Embryonic facial prominence (tissue), 1 donor: ENCODE data around the gene PARD3.

ENCODE experiments used
- DNase-seq: peaks from one replicate; pipeline ENCODE4 v3.0.0-alpha.2; 2016; ENCODE audit errors: extremely low spot score

PARD3 gene

DNA sequence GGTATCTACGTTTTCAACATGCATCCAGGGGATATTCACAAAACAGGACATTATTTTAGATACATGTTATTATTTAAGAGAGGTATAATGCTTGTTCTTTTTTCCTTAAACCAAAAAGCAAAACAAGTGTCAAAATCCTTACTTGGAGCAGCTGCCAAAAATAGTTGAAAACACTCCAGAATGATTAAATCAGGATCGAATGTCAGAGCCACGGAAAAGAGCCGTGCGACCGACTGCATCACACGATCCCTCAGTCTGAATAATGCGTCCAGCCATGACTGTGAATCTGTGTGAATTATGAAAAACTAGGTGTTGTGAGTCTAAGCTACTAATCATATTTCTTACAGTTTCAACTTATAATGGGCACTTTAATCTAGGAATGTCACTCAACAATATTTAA lies 126.0 kb downstream of the PARD3 start:
- no peak for DNase-seq

DNA sequence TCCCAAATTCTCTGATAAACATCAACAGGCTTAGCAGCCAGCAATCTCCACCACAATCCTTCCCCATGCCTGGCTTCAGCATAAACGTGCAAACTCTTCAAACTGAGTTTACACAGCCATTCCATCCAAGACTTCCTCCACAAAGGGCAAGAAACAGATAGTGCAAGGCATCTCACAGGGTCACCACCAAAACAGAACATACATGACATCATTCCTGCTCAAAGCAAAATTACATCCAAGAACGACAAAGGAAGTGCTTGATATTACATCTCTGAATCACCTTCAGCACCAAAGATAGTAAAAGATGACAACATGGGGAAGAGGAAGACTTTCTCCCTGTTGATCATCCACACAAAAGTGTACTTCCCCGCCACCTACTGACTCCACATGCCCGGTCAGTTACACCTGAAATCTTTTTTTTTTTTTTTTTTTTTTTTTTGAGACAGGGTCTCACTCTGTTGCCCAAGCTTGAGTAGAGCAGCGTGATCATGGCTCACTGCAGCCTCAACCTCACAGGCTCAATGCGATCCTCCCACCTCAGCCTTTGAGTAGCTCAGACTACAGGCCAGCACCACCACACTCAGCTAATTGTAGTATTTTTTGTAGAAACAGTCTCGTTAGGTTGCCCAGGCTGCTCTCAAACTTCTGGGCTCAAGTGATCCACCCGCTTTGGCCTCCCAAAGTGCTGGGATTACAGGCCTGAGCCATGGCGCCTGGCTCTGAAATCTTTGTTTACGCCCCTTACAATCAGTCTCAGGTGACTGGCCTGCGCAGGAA lies 127.5 kb downstream of the PARD3 start:
- no peak for DNase-seq

DNA sequence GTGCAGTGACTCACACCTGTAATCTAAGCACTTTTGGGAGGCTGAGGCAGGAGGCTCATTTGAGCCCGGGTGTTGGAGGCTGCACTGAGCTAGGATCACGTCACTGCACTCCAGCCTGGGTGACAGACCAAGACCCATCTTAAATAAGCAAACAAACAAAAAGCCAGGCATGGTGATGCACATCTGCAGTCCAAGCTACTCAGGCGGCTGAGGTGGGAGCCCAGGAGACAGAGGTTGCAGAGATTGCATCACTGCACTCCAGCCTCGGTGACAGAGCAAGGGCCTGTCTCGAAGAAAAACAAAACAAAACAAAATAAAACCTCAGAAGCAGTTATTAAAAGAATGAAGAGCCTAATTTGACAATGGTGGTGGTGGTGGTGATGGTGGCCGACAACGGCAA lies 132.5 kb downstream of the PARD3 start:
- DNase-seq: no peak

DNA sequence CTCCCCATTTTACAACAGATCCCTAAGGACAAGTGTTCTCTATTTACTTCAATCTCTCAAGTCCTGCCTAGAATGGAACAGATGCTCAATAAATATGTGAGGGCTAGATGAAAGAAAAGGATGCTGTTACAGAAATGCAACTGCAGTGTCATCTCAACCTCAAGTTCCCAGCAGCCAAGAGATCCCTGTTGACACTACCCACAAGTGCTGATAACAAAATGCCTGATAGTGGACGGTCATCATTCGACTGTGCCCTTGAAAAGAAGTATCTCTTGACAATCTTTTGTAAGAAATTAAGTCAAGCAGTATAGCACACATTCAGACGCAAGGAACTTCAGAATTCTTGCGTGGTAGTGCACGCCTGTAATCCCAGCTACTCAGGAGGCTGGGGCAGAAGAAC lies 133.2 kb downstream of the PARD3 start:
- no peak for DNase-seq

DNA sequence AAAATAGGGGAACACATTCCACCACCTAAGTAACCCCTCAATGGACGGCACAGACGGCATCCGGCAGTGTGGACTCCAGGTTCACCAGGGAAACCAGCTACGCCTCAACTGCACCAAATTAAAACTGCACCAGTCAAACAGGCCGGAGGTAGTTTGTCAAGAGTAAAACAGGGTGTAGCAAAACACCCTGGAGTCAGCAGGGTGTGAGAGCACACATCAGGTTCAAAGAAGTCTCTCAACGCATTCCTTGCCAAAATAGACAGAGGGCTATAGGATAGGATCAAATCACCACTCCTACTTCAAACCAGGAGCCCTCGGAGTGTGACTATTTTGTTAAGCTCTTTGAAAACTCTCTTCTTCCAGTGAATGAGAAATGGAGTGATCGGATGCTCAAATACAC lies 135.9 kb downstream of the PARD3 start:
- DNase-seq: no peak

DNA sequence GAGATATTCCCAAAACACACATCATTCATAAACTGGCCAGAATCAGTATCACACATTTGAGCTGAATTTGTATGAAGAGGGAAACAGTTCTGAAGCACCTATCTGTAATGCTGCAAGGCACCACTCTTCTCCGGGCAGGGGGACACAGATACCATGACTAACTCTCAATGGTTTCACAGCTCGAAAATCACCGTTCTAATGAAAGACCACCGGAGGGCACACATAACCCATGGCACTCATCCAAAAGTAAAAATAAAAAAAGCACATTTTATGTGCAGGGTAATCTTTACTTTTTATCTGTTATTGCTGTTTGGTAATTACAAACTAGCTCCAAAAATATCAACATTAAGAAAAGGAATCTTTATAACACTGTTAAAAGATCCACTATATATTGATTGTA lies 137.5 kb downstream of the PARD3 start:
- DNase-seq: no peak

DNA sequence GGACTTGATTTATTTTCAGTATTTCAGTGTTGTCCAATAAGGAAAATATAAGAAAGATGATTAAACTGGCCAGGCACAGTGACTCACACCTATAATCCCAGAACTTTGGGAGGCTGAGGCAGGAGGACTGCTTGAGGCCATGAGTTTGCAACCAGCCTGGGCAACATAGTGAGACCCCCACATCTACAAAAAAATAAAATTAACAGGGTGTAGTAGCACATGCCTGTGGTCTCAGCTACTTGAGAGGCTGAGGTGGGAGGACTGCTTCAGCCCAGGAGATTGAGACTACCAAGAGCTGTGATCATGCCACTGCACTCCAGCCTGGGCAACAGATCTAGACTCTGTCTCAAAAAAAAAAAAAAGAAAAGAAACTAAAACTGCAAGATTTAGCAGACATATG lies 138.0 kb downstream of the PARD3 start:
- DNase-seq: no peak

DNA sequence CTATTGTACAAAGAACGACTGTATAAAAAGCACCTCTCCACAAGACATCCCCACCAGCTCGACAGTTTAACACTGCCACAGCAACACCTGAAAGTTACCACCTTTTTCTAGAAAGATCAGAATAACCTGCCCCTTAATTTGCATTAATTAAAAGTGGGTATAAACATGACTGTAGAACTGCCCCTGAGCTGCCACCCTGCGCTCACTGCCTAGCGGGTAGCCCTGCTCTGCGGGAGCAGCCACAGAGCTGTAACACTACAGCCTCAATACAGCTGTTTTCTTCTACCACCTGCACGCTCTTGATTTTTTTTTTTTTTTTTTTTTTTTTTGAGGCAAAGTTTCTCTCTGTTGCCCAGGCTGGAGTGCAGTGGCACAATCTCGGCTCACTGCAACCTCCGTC lies 140.9 kb downstream of the PARD3 start:
- no peak for DNase-seq

DNA sequence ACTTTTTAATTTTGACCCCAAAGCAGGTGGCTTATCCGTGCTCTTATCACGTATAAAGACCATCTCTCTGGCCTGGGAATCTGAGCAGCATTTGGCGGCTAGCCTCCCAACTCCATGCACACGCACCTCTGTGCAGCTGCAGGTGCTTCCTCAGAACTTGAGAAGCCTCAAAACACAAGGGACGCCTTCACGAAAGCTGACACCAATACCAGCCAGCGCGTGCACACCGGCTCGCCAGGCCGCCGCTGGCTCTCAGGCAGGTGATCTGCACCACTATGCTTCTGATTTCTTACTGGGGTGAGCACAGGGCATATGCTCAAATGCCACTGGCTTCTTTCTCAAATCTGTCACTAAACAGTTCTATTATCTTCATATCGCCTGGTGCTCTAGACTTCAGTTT lies 145.0 kb downstream of the PARD3 start:
- DNase-seq: no peak

DNA sequence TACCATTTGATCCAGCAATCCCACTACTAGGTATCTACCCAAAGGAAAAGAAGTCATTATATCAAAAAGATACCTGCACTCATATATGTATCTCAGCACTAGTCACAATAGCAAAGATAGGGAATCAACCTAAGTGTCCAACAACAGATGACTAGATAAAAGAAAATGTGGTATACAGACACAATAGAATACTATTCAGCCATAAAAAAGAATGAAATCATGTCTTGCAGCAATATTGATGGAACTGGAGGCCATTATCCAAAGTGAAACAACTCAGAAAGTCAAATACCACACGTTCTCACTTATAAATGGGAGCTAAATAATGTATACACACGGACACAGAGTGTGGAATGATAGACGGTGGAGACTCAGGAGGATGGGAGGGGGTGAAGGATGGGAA lies 146.0 kb downstream of the PARD3 start:
- no peak for DNase-seq

DNA sequence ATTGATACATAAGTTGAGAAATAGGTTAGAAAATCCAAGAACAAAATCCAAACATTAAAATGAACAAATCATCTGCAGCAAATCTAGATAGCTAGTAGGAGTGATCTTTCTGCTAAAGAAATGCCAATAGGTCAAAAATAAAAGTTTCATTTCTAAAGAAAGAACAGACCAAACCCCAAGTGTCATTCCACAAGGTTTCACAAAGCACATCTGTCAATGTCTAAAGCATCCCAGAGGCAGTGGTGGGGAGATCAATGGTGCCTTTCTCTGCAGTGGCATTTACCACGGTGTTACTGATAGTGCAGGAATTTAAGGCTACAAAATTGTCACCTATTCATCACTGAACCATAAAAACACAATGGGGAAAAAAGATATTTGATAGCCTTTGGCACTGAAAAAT lies 147.9 kb downstream of the PARD3 start:
- no peak for DNase-seq

DNA sequence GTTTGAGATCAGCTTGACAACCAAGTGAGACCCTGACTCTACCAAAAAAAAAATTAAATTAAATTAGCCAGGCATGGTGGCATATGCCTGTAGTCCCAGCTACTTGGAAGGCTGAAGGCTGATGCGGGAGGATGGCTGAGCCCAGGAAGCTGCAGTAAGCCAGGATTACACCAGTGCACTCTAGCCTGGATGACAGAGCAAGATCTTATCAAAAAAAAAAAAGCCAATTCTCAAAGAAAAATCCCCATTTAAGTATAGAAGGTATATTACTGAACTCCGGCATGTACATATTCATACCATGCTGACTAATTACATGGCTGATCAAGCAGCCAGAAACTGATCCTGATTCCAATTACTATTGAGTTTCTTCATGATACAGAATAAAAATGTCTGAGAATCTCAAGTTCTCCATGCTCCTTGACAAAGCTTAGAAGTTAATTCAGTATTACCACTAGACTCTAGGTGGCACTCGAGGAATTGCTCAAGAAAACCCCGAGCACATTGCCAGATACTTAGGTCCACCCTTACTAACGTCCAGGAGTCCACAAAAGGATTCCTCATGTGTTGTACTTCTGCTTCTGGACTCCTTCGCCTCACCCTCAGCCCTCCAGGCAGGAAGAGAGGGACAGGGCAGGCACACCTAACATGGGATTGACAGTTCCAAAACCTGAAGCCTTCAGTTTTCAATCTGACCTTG lies 148.9 kb downstream of the PARD3 start:
- DNase-seq: peak; percentile 48

DNA sequence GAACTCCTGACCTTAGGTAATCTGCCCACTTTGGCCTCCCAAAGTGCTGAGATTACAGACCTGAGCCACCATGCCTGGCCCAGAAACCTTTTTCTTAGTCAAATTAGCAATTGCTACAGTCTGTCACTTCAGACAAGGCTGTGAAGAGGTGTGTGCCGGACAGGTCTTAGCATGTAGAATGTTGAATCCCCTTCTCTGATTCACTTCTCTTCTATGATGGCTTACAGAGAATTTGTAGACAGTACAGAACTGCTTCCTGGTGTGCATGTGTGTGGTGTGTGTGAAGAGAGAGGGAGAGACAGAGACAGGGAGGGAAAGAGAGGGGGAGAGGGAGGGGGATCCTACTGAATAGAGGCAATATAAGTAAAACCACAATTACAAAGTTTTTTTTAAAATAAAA lies 150.4 kb downstream of the PARD3 start:
- no peak for DNase-seq

DNA sequence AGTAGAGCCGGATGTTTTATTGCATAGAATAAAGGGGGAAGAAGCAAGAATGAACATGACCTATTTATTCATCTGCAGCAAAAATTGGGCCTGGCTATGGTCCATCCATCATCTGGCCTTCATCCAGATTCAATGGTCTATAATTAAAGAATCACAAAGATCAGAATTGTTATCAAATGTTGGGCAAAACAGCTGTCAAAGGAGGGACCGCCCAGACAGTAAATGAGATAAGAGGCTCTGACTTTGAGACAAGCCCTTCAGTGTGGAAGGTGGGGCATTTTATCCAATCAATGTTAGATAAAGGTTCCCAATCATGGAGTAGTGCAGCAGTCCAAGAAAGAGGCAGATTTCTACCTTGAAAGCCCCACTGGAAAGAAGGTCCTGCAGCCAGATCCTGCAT lies 153.5 kb downstream of the PARD3 start:
- no peak for DNase-seq

DNA sequence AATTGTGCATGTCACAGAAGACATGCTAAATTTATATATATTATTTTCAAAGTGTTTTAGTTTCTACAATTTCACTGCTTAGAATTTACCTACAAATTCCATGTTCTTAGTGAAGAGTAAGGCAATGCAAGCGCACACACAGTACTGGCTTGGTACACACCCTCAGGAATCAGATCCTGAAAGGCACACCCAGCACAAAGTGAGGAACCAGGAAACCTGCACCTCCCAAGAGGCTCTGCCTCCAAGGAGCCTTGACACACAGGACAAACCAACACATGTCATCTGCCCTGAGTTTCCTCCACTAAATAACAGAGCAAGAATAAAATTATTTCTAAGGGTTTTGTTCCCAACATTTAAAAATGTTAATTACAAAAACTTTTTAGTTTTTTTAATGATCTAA lies 156.2 kb downstream of the PARD3 start:
- no peak for DNase-seq

DNA sequence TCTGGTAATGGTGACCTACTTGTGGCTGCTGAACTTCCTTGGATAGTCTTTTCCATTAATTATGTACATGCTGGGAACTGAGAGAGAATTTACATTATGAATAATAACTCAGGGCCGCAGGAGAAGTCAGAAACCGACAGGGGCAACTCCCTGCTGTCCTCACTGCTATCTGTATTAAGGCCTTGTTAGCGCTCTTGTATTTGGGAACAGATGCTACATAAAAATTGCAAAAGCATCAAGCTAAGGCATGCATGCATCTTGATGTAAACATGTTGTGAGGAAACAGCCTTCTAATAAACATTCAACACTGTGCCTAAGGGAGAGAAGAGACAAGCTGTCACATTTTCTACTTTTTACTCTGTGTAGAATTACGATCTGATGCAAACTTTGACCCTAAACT lies 158.4 kb downstream of the PARD3 start:
- no peak for DNase-seq

DNA sequence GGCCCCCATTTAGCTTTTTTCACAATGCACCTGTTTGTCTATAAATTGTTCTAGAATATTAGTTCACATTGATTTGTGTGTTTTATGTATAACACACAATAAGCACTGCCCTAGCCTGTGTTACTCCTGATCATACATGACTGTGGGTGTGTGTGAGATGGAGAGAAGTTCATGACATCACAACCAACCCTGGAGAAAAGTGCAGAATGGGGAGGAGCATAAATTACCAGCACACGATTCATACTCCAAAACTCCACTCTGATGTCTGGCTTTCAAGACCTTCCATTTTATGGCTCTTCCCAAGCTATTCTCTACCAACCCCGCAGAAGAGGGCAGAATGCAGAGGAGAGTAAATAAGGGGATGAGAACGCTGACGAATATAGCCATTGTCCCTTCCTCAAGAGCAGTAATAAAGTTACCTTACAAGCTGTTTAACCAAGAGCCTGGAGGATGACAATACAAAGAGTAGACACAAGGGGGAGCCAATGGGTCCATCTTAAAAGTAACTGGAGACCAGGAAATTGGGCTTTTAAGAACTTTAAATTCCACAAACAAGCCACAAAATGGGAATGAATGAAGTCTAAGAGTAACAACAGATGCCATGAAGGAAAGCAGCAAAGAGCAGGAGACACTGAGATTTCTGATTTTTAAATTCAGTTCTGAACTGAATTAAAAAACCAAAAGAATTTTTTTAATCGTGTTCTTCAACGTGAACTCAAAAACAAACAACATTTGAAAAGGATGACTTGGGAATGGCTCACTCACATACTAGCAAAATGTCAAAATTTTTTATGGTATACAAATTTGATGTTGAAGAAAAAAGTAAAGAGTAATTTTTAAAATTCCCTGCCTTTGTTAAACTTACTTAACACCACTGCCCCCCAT lies 159.6 kb downstream of the PARD3 start:
- peak; percentile 68 for DNase-seq

DNA sequence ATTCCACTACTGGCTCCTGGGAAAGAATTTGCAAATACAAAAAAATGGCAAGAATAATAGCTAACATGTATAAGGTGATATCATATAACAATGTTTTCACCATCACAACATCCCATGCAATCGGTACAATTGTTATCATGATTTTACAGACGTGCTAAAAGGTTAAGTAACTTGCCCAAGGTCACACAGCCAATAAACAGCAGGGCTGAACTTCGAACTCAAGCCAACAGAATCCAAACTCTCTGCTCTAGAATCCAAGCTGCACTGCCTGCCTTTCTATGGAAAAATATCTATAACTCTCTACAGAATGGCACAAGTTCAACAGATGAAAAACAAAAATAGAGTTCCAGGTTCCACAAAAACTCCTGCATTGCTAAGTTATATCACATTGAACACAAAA lies 160.9 kb downstream of the PARD3 start:
- no peak for DNase-seq

DNA sequence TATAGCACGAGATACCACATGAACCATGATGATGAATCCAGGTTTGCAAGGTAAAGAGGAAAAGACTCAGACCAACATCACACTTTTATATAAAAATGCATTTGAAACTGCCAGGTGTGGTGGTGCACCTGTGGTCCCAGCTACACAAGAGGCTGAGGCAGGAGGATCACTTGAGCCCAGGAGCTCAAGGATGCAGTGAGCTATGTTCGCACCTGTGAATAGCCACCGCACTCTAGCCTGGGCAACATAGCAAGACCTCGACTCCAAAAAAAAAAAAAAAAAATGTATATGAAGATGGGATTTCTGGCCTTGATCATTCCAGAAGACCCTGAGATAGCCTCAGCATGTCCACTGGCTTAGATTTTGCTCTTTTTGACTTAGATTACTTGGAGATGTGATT lies 161.6 kb downstream of the PARD3 start:
- no peak for DNase-seq

DNA sequence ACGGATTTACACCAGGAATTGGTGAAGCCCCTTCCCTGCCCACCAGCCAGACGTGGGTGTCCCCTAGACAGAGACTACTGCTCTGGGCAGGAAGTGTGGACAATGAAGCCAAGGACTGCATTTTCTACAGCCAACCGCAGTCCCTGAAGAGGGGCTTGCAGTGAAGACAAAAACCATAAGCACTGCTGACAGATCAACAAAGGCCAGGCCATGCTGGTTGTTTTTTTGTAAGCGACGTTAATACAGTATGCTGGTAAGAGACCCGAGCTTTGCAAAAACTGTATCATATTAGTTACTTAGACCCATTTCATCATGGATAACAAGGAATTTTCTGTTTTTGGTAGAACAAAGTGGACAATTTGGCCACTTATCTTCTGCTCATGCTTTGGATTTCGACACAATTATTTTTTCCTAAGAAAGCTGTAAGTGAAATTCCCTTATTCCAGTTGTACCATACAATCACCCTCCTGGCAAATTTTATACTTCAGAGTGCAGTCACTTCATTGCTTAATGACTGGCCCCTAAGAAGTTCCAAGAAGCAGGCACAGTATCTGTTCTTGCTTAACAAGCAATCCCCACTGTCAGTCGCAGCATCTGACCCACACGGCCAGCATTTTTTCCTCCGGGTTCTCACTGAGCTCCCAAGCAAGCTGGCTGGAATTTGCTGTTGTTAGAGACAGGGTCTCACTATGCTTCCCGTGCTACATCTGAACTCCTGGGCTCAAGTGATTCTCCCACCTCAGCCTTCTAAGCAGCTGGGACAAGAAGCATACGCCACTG lies 163.5 kb downstream of the PARD3 start:
- DNase-seq: no peak

DNA sequence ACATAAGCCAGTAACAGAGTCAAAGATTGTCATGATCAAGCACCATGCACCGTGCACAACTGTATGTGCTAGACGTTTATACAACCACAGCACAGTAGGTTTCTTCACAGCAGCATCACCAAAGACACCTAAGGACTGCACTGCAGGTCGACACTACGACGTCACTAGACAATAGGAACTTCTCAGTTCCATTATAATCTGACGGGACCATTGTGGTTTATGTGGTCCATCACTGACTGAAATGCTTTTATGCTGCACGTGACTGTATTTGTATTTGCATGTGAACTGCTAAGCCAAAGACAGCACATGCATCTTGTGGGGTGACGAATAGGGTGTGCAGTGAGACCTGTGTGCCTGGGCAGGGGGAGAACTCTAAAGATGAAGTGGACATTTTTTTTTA lies 164.9 kb downstream of the PARD3 start:
- DNase-seq: no peak

DNA sequence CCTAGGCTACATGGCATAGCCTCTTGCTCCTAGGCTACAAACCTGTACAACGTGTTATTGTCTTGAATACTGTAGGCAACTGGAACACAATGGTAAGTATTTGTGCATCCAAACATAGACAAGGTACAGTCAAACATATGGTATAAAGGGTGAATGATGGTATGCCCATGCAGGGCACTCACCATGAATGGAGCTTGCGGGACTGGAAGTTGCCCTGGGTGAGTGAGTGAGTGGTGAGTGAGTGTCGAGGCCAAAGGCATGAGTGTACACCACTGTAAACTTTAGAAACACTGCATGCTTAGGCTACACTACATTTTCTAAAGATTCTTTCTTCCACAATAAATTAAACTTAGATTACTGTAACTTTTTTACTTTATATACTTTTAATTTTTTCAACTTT lies 165.7 kb downstream of the PARD3 start:
- DNase-seq: no peak
